GM19395 (cell line): Measurements from ENCODE around the gene SDC3.
"Not testable (repeated sequence)": the region's sequence is repeated elsewhere in the genome, so short reads cannot be mapped to it uniquely, and the experiment has no call there.

Source experiments
- ATAC-seq: cut with Tn5 transposase; IDR thresholded peaks from one replicate; pipeline ENCODE4 v1.9.1; 2021; ENCODE audit warnings: mild to moderate bottlenecking, moderate library complexity; ENCODE audit not compliant: unreplicated experiment

The SDC3 gene

GRCh38 chr1:30908696-30909364, at the start of gene SDC3:
Gene SDC3 (minus strand): TSS chr1:30908758. CDS start chr1:30908586, 172 bp downstream.
- ATAC-seq: no peak

GRCh38 chr1:30957560-30958222, 49.1 kb upstream of the SDC3 start:
- no peak for ATAC-seq

- no peak for ATAC-seq
These were observed 47.0 kb upstream of the SDC3 start for GRCh38 chr1:30955448-30956015.

GRCh38 chr1:30953685-30954084, 45.1 kb upstream of the SDC3 start:
- ATAC-seq: no peak

GRCh38 chr1:30952098-30952497, 43.5 kb upstream of the SDC3 start:
- ATAC-seq: no peak

- no peak for ATAC-seq
These were observed 42.1 kb upstream of the SDC3 start for GRCh38 chr1:30950700-30951099.

GRCh38 chr1:30950053-30950452, 41.5 kb upstream of the SDC3 start:
- ATAC-seq: no peak

- ATAC-seq: not testable (repeated sequence)
These were observed 40.9 kb upstream of the SDC3 start for GRCh38 chr1:30949487-30949838.

GRCh38 chr1:30948813-30949486, 40.4 kb upstream of the SDC3 start:
- ATAC-seq: not testable (repeated sequence)

GRCh38 chr1:30948278-30948677, 39.7 kb upstream of the SDC3 start:
- no peak for ATAC-seq

GRCh38 chr1:30947212-30947611, 38.7 kb upstream of the SDC3 start:
- ATAC-seq: no peak

- no peak for ATAC-seq
These were observed 33.9 kb upstream of the SDC3 start for GRCh38 chr1:30942326-30942963.

- no peak for ATAC-seq
These were observed 32.0 kb upstream of the SDC3 start for GRCh38 chr1:30940541-30940940.

- no peak for ATAC-seq
These were observed 28.1 kb upstream of the SDC3 start for GRCh38 chr1:30936541-30937171.

GRCh38 chr1:30935758-30936157, 27.2 kb upstream of the SDC3 start:
- not testable (repeated sequence) for ATAC-seq

GRCh38 chr1:30934613-30935012, 26.1 kb upstream of the SDC3 start:
- no peak for ATAC-seq

GRCh38 chr1:30933874-30934252, 25.3 kb upstream of the SDC3 start:
- ATAC-seq: no peak

GRCh38 chr1:30930631-30931173, 22.1 kb upstream of the SDC3 start:
- no peak for ATAC-seq

GRCh38 chr1:30929944-30930525, 21.5 kb upstream of the SDC3 start:
- no peak for ATAC-seq
